HG02610 (cell line): ENCODE measurements around the gene ZNF157.
"Not testable (repeated sequence)": the region's sequence is repeated elsewhere in the genome, so short reads cannot be mapped to it uniquely, and the experiment has no call there.

Source experiments
- ATAC-seq: cut with Tn5 transposase; IDR thresholded peaks from one replicate; pipeline ENCODE4 v1.9.1; 2021; ENCODE audit warnings: mild to moderate bottlenecking, moderate library complexity; ENCODE audit not compliant: unreplicated experiment

ZNF157 gene

GRCh38 chrX:47370278-47370677 lies at the start of gene ZNF157:
Gene ZNF157 (plus strand): TSS chrX:47370578. CDS start chrX:47370669, 91 bp downstream.
- ATAC-seq: no peak

DNA sequence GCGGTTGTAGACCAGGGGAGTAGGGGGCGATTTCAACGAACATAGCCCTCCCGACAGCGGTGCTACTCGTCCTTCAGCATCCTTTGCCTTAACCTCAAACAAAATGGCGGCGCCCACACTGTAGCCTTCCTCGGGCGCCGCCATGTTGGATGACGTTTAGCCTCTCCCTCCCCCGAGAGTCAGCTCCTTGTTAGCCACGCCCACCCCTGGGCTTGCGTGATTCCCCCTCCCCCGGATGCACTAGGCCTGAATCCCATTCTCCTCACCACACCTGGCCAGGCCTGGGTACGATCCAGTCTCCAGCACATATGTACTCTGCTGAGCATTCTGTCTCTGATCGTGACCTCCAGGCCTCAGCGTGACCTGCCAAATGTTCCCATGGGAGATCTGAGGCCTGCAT lies 49.0 kb upstream of the ZNF157 start:
- no peak for ATAC-seq

DNA sequence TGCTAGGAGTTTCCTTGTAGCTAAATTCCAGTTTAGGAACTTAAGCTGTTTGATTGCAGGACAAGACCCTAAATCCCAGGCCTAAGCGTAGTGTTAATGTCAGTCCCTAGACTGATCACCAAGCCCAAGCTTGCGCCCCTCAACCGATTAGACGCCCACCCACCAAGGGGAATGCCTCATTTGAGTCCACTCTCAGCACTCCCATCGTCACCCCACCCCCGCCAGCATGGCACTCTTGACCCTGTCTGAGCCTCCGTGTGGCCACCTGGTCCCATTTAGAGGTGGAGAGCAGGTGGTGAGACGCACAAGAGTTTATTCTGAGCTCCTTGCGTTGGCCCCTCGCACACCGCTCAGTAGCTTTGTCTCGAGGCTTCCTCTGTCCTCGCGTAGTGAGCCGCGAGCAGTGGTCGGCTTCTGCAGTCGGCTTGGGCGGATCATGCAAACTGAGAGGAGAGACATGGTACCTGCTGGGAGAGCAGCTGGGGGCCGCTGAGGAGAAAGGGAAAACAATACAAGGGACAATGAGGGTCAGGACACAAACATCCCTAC lies 48.5 kb upstream of the ZNF157 start:
- no peak for ATAC-seq

DNA sequence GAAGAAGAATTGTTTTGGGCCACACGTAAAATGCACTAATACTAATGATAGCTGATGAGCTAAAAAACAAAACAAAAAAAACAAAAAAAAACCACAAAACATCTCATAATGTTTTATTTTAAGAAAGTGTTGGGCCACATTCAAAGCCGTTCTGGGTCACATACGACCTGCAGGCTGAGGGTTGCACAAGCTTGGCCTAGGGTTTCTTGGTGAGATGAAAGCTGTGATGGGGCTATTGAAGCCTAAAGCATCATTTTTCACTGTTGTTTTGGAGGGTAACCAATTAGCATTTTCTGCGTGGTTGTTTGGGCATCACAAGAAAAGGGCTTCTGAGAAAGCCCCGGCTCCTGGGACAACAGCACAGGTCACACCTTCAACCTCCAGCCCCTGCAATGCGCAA lies 42.5 kb upstream of the ZNF157 start:
- ATAC-seq: no peak

GRCh38 chrX:47332729-47333128 lies 37.6 kb upstream of the ZNF157 start:
- ATAC-seq: not testable (repeated sequence)

GRCh38 chrX:47351706-47352105 lies 18.7 kb upstream of the ZNF157 start:
- no peak for ATAC-seq

DNA sequence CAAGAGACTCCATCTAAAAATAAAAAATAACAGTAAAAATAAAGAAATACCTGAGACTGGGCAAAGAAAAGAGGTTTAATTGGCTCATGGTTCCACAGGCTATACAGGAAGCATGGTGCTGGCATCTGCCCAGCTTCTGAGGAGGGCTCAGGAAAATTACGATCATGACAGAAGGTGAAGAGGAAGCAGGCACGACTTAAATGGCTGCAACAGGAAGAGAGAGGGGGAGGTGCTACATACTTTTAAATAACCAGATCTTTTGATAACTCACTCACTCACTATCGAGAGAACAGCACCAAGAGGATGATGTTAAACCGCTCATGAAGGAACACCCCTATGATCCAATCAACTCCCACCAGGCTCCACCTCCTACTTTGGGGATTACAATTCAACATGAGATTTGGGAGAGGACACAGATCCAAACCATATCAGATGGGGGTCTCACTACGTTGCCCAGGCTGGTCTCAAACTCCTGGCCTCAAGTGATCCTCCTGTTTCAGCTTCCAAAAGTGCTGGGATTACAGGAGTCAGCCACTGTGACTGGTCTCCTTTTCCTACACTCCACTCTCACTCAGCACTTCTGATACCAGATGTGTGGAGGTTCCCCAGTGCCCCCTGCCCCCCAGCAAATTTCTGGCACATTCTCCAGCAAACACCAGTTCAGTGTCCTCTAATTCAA lies 11.9 kb upstream of the ZNF157 start:
- no peak for ATAC-seq

DNA sequence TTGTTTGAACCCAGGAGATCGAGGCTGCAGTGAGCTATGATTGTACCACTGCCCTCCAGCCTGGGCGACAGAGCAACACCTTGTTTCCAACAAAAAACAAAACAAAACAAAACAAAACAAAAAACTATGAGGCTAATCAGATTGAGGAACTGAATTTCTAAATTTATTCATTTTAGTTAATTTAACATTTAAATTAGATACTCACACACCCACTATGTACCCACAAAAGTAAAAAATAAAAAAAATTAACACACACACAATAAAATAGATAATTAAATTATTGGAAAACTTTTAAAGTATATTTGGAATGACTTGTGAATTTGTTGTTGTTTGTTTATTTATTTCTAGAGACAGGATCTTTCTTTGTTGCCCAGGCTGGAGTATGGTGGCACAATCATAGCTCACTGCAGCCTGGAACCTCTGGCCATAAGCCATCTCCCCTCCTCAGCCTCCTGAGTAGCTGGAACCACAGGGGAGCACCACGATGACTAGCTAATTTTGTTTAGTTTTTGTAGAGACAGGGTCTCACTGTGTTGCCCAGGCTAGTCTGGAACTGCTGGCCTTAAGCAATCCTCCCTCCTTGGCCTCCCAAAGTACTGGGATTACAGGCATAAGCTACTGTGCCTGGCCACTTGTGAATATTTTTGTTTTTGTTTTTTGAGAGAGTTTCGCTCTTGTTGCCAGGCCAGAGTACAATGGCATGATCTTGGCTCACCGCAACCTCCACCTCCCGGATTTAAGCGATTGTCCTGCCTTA lies 9.8 kb upstream of the ZNF157 start:
- ATAC-seq: no peak

GRCh38 chrX:47361538-47362511 lies 8.6 kb upstream of the ZNF157 start:
- ATAC-seq: peak; percentile 87

DNA sequence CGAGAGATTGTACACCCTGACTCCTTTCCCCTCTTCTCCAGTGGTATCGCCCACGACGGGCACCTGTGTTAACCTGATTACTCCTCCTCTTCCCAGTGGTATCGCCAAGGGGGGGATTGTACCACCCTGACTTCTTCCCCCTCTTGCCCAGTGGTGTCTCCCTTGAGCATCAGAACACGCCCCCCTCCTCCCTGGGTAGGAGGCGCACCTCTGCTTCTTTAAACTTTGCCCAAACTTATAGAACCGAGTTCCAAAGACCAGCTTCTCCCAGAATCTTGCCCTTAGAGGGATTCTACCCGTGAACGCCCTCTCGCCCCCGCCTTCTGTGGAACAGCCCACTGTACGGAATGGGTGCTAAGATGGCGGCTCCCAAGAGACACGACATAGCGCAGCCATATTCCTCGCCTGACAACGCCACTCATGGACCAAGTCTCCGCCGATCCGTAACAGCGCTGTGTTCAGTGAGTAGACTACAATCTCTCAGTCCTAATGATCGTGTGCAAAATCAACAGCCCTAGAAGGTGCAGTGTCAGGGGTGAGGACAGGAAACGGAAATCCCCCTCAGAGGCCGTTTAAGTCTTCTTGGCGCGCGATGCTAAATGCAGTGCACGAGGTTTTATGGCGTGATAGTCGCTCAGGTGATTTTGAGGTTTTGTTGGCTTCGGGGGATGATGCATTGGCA lies 4.2 kb upstream of the ZNF157 start:
- peak; percentile 47 for ATAC-seq

- ATAC-seq: no peak
Measured at GRCh38 chrX:47373198-47373597, 2.8 kb downstream of the ZNF157 start.

DNA sequence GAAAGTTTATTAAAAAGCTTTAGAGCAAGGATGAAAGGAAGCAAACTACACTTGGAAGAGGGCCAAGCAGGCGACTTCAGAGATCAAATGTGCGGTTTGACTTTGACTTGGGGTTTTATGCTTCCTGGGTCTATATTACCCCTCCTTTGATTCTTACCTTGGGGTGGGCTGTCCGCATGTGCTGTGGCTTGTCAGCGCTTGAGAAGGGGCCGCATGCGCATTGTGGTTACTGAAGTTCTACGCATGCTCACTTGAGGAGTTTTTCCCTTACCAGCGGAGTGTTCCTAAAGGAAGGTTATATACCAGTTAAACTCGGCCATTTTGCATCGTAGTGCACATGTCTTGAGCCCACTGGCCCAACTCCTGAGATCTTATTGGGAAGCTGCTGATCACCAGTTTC lies 9.9 kb downstream of the ZNF157 start:
- peak; percentile 30 for ATAC-seq

DNA sequence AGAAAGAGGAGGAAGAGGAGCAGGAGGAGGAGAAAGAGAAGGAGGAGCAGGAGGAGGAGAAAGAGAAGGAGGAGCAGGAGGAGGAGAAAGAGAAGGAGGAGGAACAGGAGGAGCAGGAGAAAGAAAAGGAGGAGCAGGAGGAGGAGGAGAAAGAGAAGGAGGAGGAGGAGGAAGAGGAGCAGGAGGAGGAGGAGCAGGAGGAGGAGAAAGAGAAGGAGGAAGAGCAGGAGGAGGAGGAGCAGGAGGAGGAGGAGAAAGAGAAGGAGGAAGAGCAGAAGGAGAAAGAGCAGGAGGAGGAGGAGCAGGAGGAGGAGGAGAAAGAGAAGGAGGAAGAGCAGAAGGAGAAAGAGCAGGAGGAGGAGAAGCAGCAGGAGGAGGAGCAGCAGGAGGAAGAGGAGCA lies 10.5 kb downstream of the ZNF157 start:
- ATAC-seq: not testable (repeated sequence)

GRCh38 chrX:47384502-47384901 lies 14.1 kb downstream of the ZNF157 start:
- ATAC-seq: no peak

DNA sequence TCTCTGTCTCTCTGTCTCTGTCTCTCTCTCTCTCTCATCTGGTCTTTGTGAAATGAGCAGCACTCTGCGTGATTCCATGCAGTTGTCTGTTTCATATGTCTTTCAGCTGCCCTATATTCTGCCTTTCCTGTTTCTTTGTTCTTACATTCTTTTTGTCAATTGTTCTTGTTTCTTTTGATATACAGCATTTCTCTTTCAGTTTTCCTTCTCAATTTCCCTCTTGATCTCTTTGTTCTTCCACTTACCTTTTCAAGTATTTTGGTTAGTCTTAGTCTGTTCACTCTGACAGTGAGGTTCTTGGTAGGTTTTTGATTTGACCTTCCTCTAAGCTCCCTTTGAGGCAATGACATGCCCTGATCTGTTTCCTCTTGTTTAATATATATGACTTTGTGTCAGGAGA lies 20.4 kb downstream of the ZNF157 start:
- ATAC-seq: no peak

GRCh38 chrX:47413179-47413594 lies 42.8 kb downstream of the ZNF157 start:
- no peak for ATAC-seq

- no peak for ATAC-seq
Measured at GRCh38 chrX:47420265-47420664, 49.9 kb downstream of the ZNF157 start.

- no peak for ATAC-seq
Measured at GRCh38 chrX:47420962-47421361, 50.6 kb downstream of the ZNF157 start.

- no peak for ATAC-seq
Measured at GRCh38 chrX:47422444-47422843, 52.1 kb downstream of the ZNF157 start.

- no peak for ATAC-seq
Measured at GRCh38 chrX:47430925-47431324, 60.5 kb downstream of the ZNF157 start.
